SK-N-SH (cell line): ENCODE measurements around the gene BLCAP. TPM values are rescaled to one million over a fixed set of nuclear protein-coding genes. Genes with fewer than 3 reads are reported as not detected.

ENCODE experiments used
- CTCF ChIA-PET: fragments of 300-600, 350-600 bp; formaldehyde crosslinking; extraction: SDS; loops from one replicate; lab custom pipeline; 2021; lab: Yijun Ruan, JAX
- POLR2A ChIA-PET: fragments of 350-600 bp; sonication (Branson Sonifier 250); formaldehyde crosslinking; extraction: SDS; loops from one replicate; lab custom pipeline; 2020; ENCODE audit warnings: antibody characterized with exemption, inconsistent platforms; lab: Yijun Ruan, JAX
- DNase-seq: peaks from one replicate; pipeline ENCODE4 v3.0.0; 2012
- H2AFZ ChIP-seq: fragments of 200-600 bp; sonication (generic); 2 replicates; pipeline ENCODE4 v1.8.1; 2016; ENCODE audit warnings: antibody characterized with exemption, mild to moderate bottlenecking, low read depth
- H3F3A ChIP-seq: fragments of 200-600 bp; sonication (generic); replicated peaks from 2 replicates; pipeline ENCODE3; 2016; ENCODE audit warnings: antibody characterized with exemption, mild to moderate bottlenecking; ENCODE audit not compliant: insufficient read depth
- H3K27ac ChIP-seq, 2 experiments: fragments of 200-500 bp in 1 of 2; fragments of 200-600 bp in 1 of 2; sonication (Bioruptor generic) in 1 of 2; sonication (generic), shearing (Covaris generic) in 1 of 2; 2 replicates each; pipeline versions ENCODE4 v1.5.1 to v1.6.1; 2014 to 2016; ENCODE audit warnings: low read depth in 2 of 2, inconsistent platforms in 1 of 2, low read length in 1 of 2, mild to moderate bottlenecking in 1 of 2, mixed read lengths in 1 of 2
- H3K27me3 ChIP-seq: fragments of 200-600 bp; sonication (generic), shearing (Covaris generic); 2 replicates; pipeline ENCODE4 v1.6.1; 2016; ENCODE audit warnings: mixed run types; ENCODE audit not compliant: insufficient read depth
- H3K36me3 ChIP-seq, 2 experiments: fragments of 200-500 bp in 1 of 2; fragments of 200-600 bp in 1 of 2; sonication (Bioruptor generic) in 1 of 2; sonication (generic) in 1 of 2; replicated peaks in 1 of 2; 2 replicates each; pipeline versions ENCODE3 to v1.5.1; 2014 to 2016; ENCODE audit warnings: low read length in 1 of 2, mild to moderate bottlenecking in 1 of 2; ENCODE audit not compliant: insufficient read depth in 2 of 2, control insufficient read depth in 1 of 2
- H3K4me1 ChIP-seq, 2 experiments: fragments of 200-500 bp in 1 of 2; fragments of 200-600 bp in 1 of 2; sonication (Bioruptor generic) in 1 of 2; sonication (generic), shearing (Covaris generic) in 1 of 2; 2 replicates each; pipeline versions ENCODE4 v1.5.1 to v1.6.1; 2014 to 2016; ENCODE audit warnings: low read depth in 1 of 2, low read length in 1 of 2, mixed run types in 1 of 2; ENCODE audit not compliant: insufficient read depth in 2 of 2, control insufficient read depth in 1 of 2
- H3K4me2 ChIP-seq: fragments of 200-600 bp; sonication (generic), shearing (Covaris generic); 2 replicates; pipeline ENCODE4 v1.6.1; 2017; ENCODE audit warnings: mixed run types
- H3K4me3 ChIP-seq, 2 experiments: fragments of 200-500 bp in 1 of 2; fragments of 200-600 bp in 1 of 2; sonication (Bioruptor generic) in 1 of 2; sonication (generic), shearing (Covaris generic) in 1 of 2; 2 replicates each; pipeline versions ENCODE4 v1.5.1 to v1.8.1; 2014 to 2016; ENCODE audit warnings: low read depth in 2 of 2, inconsistent platforms in 1 of 2, low read length in 1 of 2, mild to moderate bottlenecking in 1 of 2, mixed read lengths in 1 of 2, moderate library complexity in 1 of 2
- H3K79me2 ChIP-seq: fragments of 200-600 bp; sonication (generic); 2 replicates; pipeline ENCODE4 v1.8.1; 2017; ENCODE audit warnings: mild to moderate bottlenecking; ENCODE audit not compliant: insufficient read depth
- H3K9ac ChIP-seq: fragments of 200-600 bp; sonication (generic); 2 replicates; pipeline ENCODE4 v1.6.1; 2017; ENCODE audit warnings: mixed run types
- H3K9me2 ChIP-seq: fragments of 200-600 bp; sonication (generic); 2 replicates; pipeline ENCODE4 v1.6.1; 2017; ENCODE audit warnings: mixed run types
- H3K9me3 ChIP-seq: fragments of 200-600 bp; sonication (generic); 2 replicates; pipeline ENCODE4 v1.6.1; 2017; ENCODE audit warnings: mixed run types, mild to moderate bottlenecking, moderate library complexity
- H4K20me1 ChIP-seq: fragments of 200-600 bp; sonication (generic); 2 replicates; pipeline ENCODE4 v1.6.1; 2017; ENCODE audit warnings: mild to moderate bottlenecking, mixed run types; ENCODE audit not compliant: insufficient read depth
- ELF1 ChIP-seq: IDR thresholded peaks from 2 replicates; pipeline ENCODE4 v1.4.0; 2012
- FOSL2 ChIP-seq: IDR thresholded peaks from 2 replicates; pipeline ENCODE4 v1.4.0; 2012; ENCODE audit warnings: low read depth, mild to moderate bottlenecking, moderate library complexity, borderline replicate concordance
- FOXJ3 ChIP-seq: sonication (generic); formaldehyde crosslinking; IDR thresholded peaks from 2 replicates; pipeline ENCODE4 v1.5.1; 2020; ENCODE audit warnings: mild to moderate bottlenecking, missing genetic modification reagents
- FOXM1 ChIP-seq: IDR thresholded peaks from 2 replicates; pipeline ENCODE4 v1.4.0; 2012; ENCODE audit warnings: low read depth, mild to moderate bottlenecking
- GABPA ChIP-seq: IDR thresholded peaks from 2 replicates; pipeline ENCODE4 v1.4.0; 2012; ENCODE audit warnings: low read depth, mild to moderate bottlenecking
- JUND ChIP-seq: IDR thresholded peaks from 2 replicates; pipeline ENCODE4 v1.4.0; 2012
- MEF2A ChIP-seq: IDR thresholded peaks from 2 replicates; pipeline ENCODE4 v1.4.0; 2012; ENCODE audit warnings: low read depth, borderline replicate concordance
- NRF1 ChIP-seq: IDR thresholded peaks from 2 replicates; pipeline ENCODE4 v1.6.1; 2012; ENCODE audit warnings: low read depth, mild to moderate bottlenecking, low read length
- RAD21 ChIP-seq: IDR thresholded peaks from 2 replicates; pipeline ENCODE4 v1.6.1; 2012; ENCODE audit warnings: mild to moderate bottlenecking, low read length
- RCOR1 ChIP-seq: fragments of 150-350 bp; IDR thresholded peaks from 2 replicates; pipeline ENCODE4 v1.6.1; 2017; ENCODE audit warnings: antibody characterized with exemption, low read length
- RXRA ChIP-seq: IDR thresholded peaks from 2 replicates; pipeline ENCODE4 v1.4.0; 2012; ENCODE audit warnings: low read depth, mild to moderate bottlenecking, borderline replicate concordance
- TCF12 ChIP-seq: IDR thresholded peaks from 2 replicates; pipeline ENCODE4 v1.4.0; 2012
- WGBS: methylation state at CpG from one replicate; pipeline ENCODE4 v1.1.6; 2017; ENCODE audit warnings: low lambda C conversion rate; 5-methylcytosine and 5-hydroxymethylcytosine counted together
- polyA plus RNA-seq, 3 experiments: library from polyadenylated mRNA; depleted of rRNA; stranded (reverse); fragments of >200 nt; gene quantifications; 2 replicates each; pipeline ENCODE4 v1.2.3, GENCODE V29; 2012
- TF ChIP-seq, protein P1 (sequence below): IDR thresholded peaks from 2 replicates; pipeline ENCODE4; 2012
- TF ChIP-seq, protein P2 (sequence below): fragments of 150-350 bp; IDR thresholded peaks from 2 replicates; pipeline ENCODE4 v1.6.1; 2017; ENCODE audit warnings: antibody characterized with exemption, low read length, low read depth, borderline replicate concordance
- TF ChIP-seq, protein P3 (sequence below): IDR thresholded peaks from 2 replicates; pipeline ENCODE4 v1.6.1; 2012; ENCODE audit warnings: mild to moderate bottlenecking, low read depth, low read length, moderate library complexity

BLCAP gene
- polyA plus RNA-seq, 1 of the 3 experiments (the other 2 are of a cell fraction): 55.8 TPM

DNA sequence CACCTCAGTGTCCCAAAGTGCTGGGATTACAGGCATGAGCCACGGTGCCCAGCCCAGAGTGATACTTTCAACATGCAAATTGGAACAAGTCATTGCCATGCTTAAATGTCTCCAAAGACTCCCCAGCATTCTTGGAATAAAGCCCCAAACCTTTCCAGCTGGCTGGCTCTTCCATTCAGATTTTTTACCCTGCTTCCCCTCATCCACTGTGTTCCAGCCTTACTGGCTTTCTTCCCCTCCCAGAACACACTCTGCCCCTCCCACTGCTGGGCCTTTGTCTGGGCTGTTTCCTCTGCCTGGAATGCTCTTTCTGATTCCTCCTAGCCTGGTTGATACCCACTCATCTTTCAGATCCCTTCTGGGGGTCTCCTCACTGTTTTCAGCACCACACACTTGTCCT is 46.8 kb downstream of the BLCAP start (continued):
- TF ChIP-seq FOXM1: no peak
- TF ChIP-seq FOSL2: no peak
- no peak for TF ChIP-seq TCF12
- no peak for TF ChIP-seq FOXJ3
- TF ChIP-seq, protein P1, sequence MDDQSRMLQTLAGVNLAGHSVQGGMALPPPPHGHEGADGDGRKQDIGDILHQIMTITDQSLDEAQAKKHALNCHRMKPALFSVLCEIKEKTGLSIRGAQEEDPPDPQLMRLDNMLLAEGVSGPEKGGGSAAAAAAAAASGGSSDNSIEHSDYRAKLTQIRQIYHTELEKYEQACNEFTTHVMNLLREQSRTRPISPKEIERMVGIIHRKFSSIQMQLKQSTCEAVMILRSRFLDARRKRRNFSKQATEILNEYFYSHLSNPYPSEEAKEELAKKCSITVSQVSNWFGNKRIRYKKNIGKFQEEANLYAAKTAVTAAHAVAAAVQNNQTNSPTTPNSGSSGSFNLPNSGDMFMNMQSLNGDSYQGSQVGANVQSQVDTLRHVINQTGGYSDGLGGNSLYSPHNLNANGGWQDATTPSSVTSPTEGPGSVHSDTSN: no peak
- TF ChIP-seq JUND: no peak
- no peak for TF ChIP-seq NRF1
- TF ChIP-seq RCOR1: no peak
- TF ChIP-seq ELF1: no peak
- TF ChIP-seq MEF2A: no peak
- no peak for TF ChIP-seq RAD21

DNA sequence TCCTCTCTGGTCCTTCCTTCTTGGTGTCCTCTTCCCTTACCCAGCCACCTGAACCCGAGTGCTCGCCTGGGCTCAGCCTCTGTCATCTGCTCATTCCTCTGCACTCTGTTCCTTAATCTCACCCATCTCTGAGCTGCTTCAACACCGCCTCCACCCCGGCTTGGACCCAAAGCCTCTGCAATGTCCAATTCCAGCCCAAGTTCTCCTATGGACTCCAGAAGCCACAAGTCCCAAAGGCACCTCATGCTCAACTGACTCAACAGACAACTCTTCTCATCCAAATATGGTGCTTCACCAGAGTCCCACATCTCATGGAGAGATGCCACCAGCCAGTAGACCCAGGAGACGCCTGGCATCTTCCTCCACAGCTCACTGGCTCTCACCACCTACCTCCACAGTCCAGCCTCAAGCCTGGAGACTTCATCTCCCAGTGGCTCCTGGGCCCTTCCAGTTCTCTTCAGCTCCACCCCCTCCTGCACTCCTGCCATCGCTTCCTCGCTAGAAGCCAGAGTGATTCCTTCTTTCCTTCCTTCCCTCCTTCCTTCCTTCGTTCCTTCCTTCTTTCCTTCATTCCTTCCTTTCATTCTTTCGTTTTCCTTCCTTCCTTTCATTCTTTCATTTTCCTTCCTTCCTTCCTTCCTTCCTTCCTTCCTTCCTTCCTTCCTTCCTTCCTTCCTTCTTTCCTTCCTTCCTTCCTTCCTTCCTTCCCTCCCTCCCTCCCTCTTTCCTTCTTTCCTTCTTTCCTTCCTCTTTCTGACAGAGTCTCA is 47.6 kb downstream of the BLCAP start:
- CTCF ChIA-PET: interaction anchor here (1.4 kb wide), 1 partner anchor 14 kb away, joined by 3 read pairs; no protein-coding TSS in a partner anchor
- Histone ChIP-seq H3K9me3 (no peaks in the 10 kb centered on the region), H3K36me3 (no peaks in the 10 kb centered on the region), H3K4me3 (no peak overlapping the region), H3K27ac (no peak overlapping the region), H3K9me2 (no peaks in the 10 kb centered on the region), H3K4me2 (no peak overlapping the region), H3K9ac (no peak overlapping the region), H3K79me2 (no peaks in the 10 kb centered on the region), H3K4me1 (no peaks in the 10 kb centered on the region), H3K27me3 (peaks cover 22% of the 10 kb centered on the region; the same call in 1 of the 2 replicates), H3F3A (peaks cover 3% of the 10 kb centered on the region), H4K20me1 (no peaks in the 10 kb centered on the region), H2AFZ (no peak overlapping the region)
- POLR2A ChIA-PET: no interaction called here
- TF ChIP-seq, protein P2, sequence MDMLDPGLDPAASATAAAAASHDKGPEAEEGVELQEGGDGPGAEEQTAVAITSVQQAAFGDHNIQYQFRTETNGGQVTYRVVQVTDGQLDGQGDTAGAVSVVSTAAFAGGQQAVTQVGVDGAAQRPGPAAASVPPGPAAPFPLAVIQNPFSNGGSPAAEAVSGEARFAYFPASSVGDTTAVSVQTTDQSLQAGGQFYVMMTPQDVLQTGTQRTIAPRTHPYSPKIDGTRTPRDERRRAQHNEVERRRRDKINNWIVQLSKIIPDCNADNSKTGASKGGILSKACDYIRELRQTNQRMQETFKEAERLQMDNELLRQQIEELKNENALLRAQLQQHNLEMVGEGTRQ: no peak
- TF ChIP-seq FOXJ3: no peak
- TF ChIP-seq, protein P3, sequence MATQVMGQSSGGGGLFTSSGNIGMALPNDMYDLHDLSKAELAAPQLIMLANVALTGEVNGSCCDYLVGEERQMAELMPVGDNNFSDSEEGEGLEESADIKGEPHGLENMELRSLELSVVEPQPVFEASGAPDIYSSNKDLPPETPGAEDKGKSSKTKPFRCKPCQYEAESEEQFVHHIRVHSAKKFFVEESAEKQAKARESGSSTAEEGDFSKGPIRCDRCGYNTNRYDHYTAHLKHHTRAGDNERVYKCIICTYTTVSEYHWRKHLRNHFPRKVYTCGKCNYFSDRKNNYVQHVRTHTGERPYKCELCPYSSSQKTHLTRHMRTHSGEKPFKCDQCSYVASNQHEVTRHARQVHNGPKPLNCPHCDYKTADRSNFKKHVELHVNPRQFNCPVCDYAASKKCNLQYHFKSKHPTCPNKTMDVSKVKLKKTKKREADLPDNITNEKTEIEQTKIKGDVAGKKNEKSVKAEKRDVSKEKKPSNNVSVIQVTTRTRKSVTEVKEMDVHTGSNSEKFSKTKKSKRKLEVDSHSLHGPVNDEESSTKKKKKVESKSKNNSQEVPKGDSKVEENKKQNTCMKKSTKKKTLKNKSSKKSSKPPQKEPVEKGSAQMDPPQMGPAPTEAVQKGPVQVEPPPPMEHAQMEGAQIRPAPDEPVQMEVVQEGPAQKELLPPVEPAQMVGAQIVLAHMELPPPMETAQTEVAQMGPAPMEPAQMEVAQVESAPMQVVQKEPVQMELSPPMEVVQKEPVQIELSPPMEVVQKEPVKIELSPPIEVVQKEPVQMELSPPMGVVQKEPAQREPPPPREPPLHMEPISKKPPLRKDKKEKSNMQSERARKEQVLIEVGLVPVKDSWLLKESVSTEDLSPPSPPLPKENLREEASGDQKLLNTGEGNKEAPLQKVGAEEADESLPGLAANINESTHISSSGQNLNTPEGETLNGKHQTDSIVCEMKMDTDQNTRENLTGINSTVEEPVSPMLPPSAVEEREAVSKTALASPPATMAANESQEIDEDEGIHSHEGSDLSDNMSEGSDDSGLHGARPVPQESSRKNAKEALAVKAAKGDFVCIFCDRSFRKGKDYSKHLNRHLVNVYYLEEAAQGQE: no peak
- no peak for TF ChIP-seq RXRA
- TF ChIP-seq FOSL2: no peak
- no peak for TF ChIP-seq GABPA
- DNase-seq: no peak
- 52% methylated on average over 9 of the region's 9 CpGs for WGBS
